Measurements from ENCODE around the gene HSPB9. TPM values are rescaled to one million over a fixed set of nuclear protein-coding genes. Genes with fewer than 3 reads are reported as not detected.
A peak's percentile ranks its signal among the peaks of the same experiment; 100 is the strongest.

HSPB9 gene
- total RNA-seq, 1 donor from 2014 or later, result not detected

DNA sequence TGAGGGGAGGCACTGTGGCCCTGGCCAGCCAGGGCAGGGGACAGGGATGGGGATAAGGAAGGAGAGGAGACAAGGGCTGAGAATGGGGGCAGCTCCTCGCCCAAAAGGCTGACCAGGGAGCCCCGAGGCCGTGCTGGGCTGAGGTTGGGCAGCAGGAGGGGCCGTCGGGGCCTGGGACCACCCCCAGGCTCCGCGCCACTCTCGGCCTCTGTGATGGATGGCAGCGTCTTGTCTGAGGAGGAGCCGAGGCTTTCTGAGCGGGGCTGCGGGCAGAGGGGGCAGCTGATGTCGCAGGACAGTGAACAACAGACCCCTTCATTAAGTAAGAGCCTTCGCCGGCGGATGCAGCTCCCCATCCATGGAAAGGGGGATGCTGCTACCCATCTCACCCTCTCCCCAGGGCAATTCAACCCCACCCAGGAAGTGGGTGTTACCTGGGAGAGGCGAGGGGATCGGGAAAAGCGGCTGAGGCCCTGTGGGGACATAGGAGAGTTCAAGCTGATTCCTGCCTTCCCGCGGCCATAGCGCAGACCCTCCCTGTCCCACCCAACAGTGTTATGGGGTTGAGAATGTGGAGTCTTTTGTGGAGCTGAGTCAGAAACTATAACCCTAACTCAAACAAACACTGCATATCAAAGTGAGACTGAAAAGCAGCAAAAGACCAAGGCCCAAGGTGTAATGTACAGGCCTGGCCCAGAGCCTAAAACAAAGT is 41.2 kb downstream of the HSPB9 start:
- Histone ChIP-seq H3K36me3 (ENCODE audit: insufficient read depth, low read length) (no peaks in the 10 kb centered on the region), H3K27me3 (ENCODE audit: insufficient read depth, low read length) (no peaks in the 10 kb centered on the region), H4K20me1 (ENCODE audit: insufficient read depth, low read length) (no peaks in the 10 kb centered on the region), H3K4me2 (ENCODE audit: low read length) (no peak overlapping the region), H3K79me2 (ENCODE audit: insufficient read depth, low read length) (no peaks in the 10 kb centered on the region), H3K4me1 (ENCODE audit: insufficient read depth, low read length) (no peaks in the 10 kb centered on the region), H3K9ac (ENCODE audit: low read length) (no peak overlapping the region), H3K4me3 (ENCODE audit: insufficient read depth, low read depth, low read length) (no peak overlapping the region), H2AFZ (ENCODE audit: low read depth, low read length) (peak overlapping the region; percentile 10), H3K9me3 (ENCODE audit: insufficient read depth, low read depth, low read length) (no peaks in the 10 kb centered on the region), H3K27ac (ENCODE audit: low read depth, low read length) (no peak overlapping the region)
- H3K36me3 Mint-ChIP-seq (ENCODE audit: low read depth, unreplicated experiment), result peaks cover 3% of the 10 kb centered on the region
- peaks cover 33% of the 10 kb centered on the region for H3K27me3 Mint-ChIP-seq (ENCODE audit: low read depth, unreplicated experiment)
- no peak overlapping the region for H3K27ac Mint-ChIP-seq (ENCODE audit: unreplicated experiment)
- DNase-seq (ENCODE audit: low read depth) (no peak), FAIRE-seq (no peak)
- H3K9me3 Mint-ChIP-seq (ENCODE audit: unreplicated experiment), result peaks cover 6% of the 10 kb centered on the region
- no peaks in the 10 kb centered on the region for H3K4me1 Mint-ChIP-seq (ENCODE audit: low read depth, unreplicated experiment)
- TF ChIP-seq CTCF (IDR thresholded peaks at IDR 0.05; ENCODE audit: insufficient read depth, low read depth, low read length), result no peak
- no peak for TF ChIP-seq EZH2 (IDR thresholded peaks at IDR 0.05; ENCODE audit: insufficient read depth, low read length)
- no peak overlapping the region for H3K4me3 Mint-ChIP-seq (ENCODE audit: unreplicated experiment)

- no peaks in the 10 kb centered on the region for H3K36me3 ChIP-seq (ENCODE audit: insufficient read depth, low read length)
- H3K27ac ChIP-seq (ENCODE audit: low read depth, low read length), result no peak overlapping the region
- no peaks in the 10 kb centered on the region for H3K27me3 ChIP-seq (ENCODE audit: insufficient read depth, low read length)
- FAIRE-seq (no peak), DNase-seq (ENCODE audit: low read depth) (no peak)
- no peak overlapping the region for H2AFZ ChIP-seq (ENCODE audit: low read depth, low read length)
- no peaks in the 10 kb centered on the region for H3K79me2 ChIP-seq (ENCODE audit: insufficient read depth, low read length)
- peaks cover 38% of the 10 kb centered on the region for H3K27me3 Mint-ChIP-seq (ENCODE audit: low read depth, unreplicated experiment)
- no peaks in the 10 kb centered on the region for H3K4me1 Mint-ChIP-seq (ENCODE audit: low read depth, unreplicated experiment)
- no peaks in the 10 kb centered on the region for H4K20me1 ChIP-seq (ENCODE audit: insufficient read depth, low read length)
- no peaks in the 10 kb centered on the region for H3K9me3 ChIP-seq (ENCODE audit: insufficient read depth, low read depth, low read length)
- TF ChIP-seq CTCF (IDR thresholded peaks at IDR 0.05; ENCODE audit: insufficient read depth, low read depth, low read length), result no peak
- TF ChIP-seq EZH2 (IDR thresholded peaks at IDR 0.05; ENCODE audit: insufficient read depth, low read length), result no peak
- H3K4me1 ChIP-seq (ENCODE audit: insufficient read depth, low read length), result no peaks in the 10 kb centered on the region
- H3K4me3 Mint-ChIP-seq (ENCODE audit: unreplicated experiment), result no peak overlapping the region
- H3K4me2 ChIP-seq (ENCODE audit: low read length), result no peak overlapping the region
- no peak overlapping the region for H3K4me3 ChIP-seq (ENCODE audit: insufficient read depth, low read depth, low read length)
- peaks cover 3% of the 10 kb centered on the region for H3K36me3 Mint-ChIP-seq (ENCODE audit: low read depth, unreplicated experiment)
- no peak overlapping the region for H3K9ac ChIP-seq (ENCODE audit: low read length)
- peaks cover 6% of the 10 kb centered on the region for H3K9me3 Mint-ChIP-seq (ENCODE audit: unreplicated experiment)
- H3K27ac Mint-ChIP-seq (ENCODE audit: unreplicated experiment), result no peak overlapping the region
Measured at GRCh38 chr17:42165751-42166150, 43.1 kb downstream of the HSPB9 start.

- Histone ChIP-seq H3K27ac (ENCODE audit: low read depth, low read length) (no peak overlapping the region), H3K27me3 (ENCODE audit: insufficient read depth, low read length) (no peaks in the 10 kb centered on the region), H3K4me1 (ENCODE audit: insufficient read depth, low read length) (no peaks in the 10 kb centered on the region), H3K4me3 (ENCODE audit: insufficient read depth, low read depth, low read length) (no peak overlapping the region), H4K20me1 (ENCODE audit: insufficient read depth, low read length) (no peaks in the 10 kb centered on the region), H3K9me3 (ENCODE audit: insufficient read depth, low read depth, low read length) (no peaks in the 10 kb centered on the region), H3K79me2 (ENCODE audit: insufficient read depth, low read length) (no peaks in the 10 kb centered on the region), H3K36me3 (ENCODE audit: insufficient read depth, low read length) (no peaks in the 10 kb centered on the region), H3K9ac (ENCODE audit: low read length) (no peak overlapping the region), H2AFZ (ENCODE audit: low read depth, low read length) (no peak overlapping the region), H3K4me2 (ENCODE audit: low read length) (no peak overlapping the region)
- Mint-ChIP-seq H3K9me3 (ENCODE audit: unreplicated experiment) (peaks cover 6% of the 10 kb centered on the region), H3K27me3 (ENCODE audit: low read depth, unreplicated experiment) (peaks cover 42% of the 10 kb centered on the region), H3K27ac (ENCODE audit: unreplicated experiment) (no peak overlapping the region), H3K36me3 (ENCODE audit: low read depth, unreplicated experiment) (peaks cover 3% of the 10 kb centered on the region), H3K4me1 (ENCODE audit: low read depth, unreplicated experiment) (no peaks in the 10 kb centered on the region), H3K4me3 (ENCODE audit: unreplicated experiment) (no peak overlapping the region)
- no peak for DNase-seq (ENCODE audit: low read depth)
- no peak for FAIRE-seq
- TF ChIP-seq CTCF (IDR thresholded peaks at IDR 0.05; ENCODE audit: insufficient read depth, low read depth, low read length) (no peak), EZH2 (IDR thresholded peaks at IDR 0.05; ENCODE audit: insufficient read depth, low read length) (no peak)
Measured at GRCh38 chr17:42166196-42166763, 43.7 kb downstream of the HSPB9 start.
